Measurements from ENCODE around the gene AMBP. TPM values are rescaled to one million over a fixed set of nuclear protein-coding genes. Genes with fewer than 3 reads are reported as not detected.

The AMBP gene
- polyA plus RNA-seq, 2 of the 4 experiments (the other 2 are of a cell fraction) = 6.1 to 9.4 TPM

DNA sequence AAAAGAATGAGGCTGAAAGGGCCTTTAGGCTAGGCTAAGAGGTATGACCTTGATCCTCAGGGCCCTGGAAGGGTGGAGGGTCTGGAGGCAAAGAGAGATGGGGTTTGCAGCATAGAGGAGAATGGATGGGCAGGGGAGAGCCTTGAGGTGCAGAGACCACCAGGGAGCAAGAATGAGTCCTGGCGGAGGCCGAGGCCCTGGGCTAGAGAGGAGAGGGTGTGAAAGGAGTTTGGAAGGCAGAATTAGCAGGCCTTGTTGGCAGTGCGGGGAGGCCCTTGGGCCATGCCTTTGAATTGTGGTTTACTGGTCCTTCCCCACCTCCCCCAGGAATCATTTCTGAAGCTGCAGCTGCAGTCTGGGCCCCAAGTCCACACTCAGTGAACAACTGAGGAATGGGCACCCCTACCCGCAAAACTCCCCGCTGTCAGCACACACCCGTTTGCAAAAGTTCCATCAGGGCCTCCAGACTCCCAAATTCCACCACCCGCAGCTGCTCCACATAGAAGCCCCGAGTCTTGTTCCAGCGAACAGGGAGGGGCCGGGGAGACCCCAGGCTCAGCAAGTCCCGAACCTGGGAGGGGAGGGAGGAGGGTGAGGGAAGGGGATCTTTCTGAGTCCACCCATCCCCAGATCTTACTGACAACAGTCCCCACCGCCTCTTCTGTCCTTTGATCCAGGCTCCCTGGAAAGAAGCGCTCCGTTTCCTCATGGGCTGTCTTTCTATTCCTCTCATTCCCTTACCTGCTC lies 18.9 kb upstream of the AMBP start:
- H3K4me3 ChIP-seq = peak overlapping the region; percentile 84; the same call in 1 of the 3 replicates
- no peak overlapping the region; a peak in 1 of 6 replicates for H3K27ac ChIP-seq
- peaks cover 27% of the 10 kb centered on the region for H3K4me1 ChIP-seq
- ChIA-PET CTCF (interaction anchor here (0.9 to 6.2 kb wide), 7 partner anchors 10 to 211 kb away, joined by 3 to 80 read pairs (median 8); partner anchors contain the start of gene COL27A1), POLR2A (no interaction called here)
- no peak for ATAC-seq
- TF ChIP-seq KDM1A (IDR thresholded peaks at IDR 0.05; ENCODE audit: low read depth) = no peak
- TF ChIP-seq SREBF2 (IDR thresholded peaks at IDR 0.05) = no peak
- H3K4me2 ChIP-seq = peak overlapping the region; percentile 99
- peaks cover 13% of the 10 kb centered on the region for H3K9me3 ChIP-seq
- DNase-seq (ENCODE audit: low read depth in 1 of 2, low spot score in 1 of 2) = no peak
- no peak for FAIRE-seq
- WGBS (ENCODE audit: missing lambda C conversion rate) = 93% methylated on average over 14 of the region's 14 CpGs

DNA sequence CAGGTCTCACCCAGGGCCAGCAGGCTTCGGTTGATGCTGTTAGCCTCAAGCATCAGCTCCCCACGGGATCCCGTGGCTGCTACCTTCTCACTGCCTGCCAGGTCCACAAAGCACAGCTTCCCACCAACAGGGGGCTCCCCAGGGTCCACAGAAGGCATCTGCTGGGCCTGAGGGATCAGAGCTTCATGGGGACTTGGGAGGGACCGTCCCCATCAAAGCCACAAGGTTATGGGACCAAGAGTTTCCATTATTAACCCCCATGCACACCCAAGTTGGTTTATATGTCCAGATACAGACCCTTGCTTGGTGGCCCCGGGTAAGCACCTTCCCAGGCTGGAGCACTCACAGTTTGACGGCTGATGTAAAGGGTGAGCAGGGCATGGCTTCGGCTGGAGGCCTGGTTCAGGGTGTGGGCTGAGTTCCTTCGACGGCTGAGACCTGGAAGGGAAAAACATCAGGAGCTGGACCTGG lies 18.0 kb upstream of the AMBP start:
- ChIA-PET CTCF (interaction anchor here (0.8 to 6.2 kb wide), 9 partner anchors 11 to 212 kb away, joined by 3 to 80 read pairs (median 5); partner anchors contain the start of gene COL27A1), POLR2A (no interaction called here)
- peaks cover 27% of the 10 kb centered on the region for H3K4me1 ChIP-seq
- no peak overlapping the region for H3K4me2 ChIP-seq
- TF ChIP-seq RFX5 (IDR thresholded peaks at IDR 0.05) (no peak), RNF2 (IDR thresholded peaks at IDR 0.05; ENCODE audit: borderline replicate concordance, low read depth) (no peak), TP53 (CRISPR knock-in tag; IDR thresholded peaks at IDR 0.05) (no peak), NFE2L2 (conservative IDR thresholded peaks at IDR 0.05; ENCODE audit: low read length) (no peak), CBX2 (IDR thresholded peaks at IDR 0.05; ENCODE audit: borderline replicate concordance, low read depth) (no peak), RAD21 (conservative IDR thresholded peaks at IDR 0.05 in 1 of 2, IDR thresholded peaks at IDR 0.05 in 1 of 2) (peak in 1 of 2 experiments; percentile 23; a peak in 2 of 5 replicates)
- TF ChIP-seq, protein P1, sequence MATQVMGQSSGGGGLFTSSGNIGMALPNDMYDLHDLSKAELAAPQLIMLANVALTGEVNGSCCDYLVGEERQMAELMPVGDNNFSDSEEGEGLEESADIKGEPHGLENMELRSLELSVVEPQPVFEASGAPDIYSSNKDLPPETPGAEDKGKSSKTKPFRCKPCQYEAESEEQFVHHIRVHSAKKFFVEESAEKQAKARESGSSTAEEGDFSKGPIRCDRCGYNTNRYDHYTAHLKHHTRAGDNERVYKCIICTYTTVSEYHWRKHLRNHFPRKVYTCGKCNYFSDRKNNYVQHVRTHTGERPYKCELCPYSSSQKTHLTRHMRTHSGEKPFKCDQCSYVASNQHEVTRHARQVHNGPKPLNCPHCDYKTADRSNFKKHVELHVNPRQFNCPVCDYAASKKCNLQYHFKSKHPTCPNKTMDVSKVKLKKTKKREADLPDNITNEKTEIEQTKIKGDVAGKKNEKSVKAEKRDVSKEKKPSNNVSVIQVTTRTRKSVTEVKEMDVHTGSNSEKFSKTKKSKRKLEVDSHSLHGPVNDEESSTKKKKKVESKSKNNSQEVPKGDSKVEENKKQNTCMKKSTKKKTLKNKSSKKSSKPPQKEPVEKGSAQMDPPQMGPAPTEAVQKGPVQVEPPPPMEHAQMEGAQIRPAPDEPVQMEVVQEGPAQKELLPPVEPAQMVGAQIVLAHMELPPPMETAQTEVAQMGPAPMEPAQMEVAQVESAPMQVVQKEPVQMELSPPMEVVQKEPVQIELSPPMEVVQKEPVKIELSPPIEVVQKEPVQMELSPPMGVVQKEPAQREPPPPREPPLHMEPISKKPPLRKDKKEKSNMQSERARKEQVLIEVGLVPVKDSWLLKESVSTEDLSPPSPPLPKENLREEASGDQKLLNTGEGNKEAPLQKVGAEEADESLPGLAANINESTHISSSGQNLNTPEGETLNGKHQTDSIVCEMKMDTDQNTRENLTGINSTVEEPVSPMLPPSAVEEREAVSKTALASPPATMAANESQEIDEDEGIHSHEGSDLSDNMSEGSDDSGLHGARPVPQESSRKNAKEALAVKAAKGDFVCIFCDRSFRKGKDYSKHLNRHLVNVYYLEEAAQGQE (IDR thresholded peaks at IDR 0.05) = no peak
- peaks cover 3% of the 10 kb centered on the region; the same call in 1 of the 3 replicates for H3K9me3 ChIP-seq
- ATAC-seq (no peak), FAIRE-seq (no peak), DNase-seq (ENCODE audit: low read depth in 1 of 2, low spot score in 1 of 2) (peak in 1 of 2 experiments; percentile 35)
- no peak overlapping the region for H3K27ac ChIP-seq
- no peak overlapping the region for H3K4me3 ChIP-seq
- 80% methylated on average over 7 of the region's 9 CpGs for WGBS (ENCODE audit: missing lambda C conversion rate)

DNA sequence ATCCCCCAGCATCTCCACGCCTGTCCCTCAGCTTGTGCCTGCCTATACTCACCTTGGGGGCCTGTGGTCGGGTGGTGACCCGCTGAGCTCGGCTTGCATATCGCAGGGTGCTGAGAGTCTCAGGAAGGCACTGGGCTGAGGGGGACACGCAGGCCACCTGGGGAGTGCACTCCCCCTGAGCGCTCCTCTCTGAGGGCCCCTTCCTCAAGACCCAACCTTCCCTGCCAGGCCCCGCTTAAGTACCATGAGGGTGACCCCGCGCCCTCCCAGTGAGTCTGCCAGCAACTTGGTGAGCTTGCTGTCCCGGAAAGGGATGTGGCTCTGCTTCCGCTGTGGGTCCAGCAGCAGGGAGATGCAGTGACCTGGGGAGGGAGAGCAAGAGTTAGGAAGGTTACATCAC lies 16.9 kb upstream of the AMBP start:
- Histone ChIP-seq H3K27ac (no peak overlapping the region), H3K4me3 (no peak overlapping the region), H3K4me1 (peaks cover 22% of the 10 kb centered on the region), H3K4me2 (no peak overlapping the region), H3K9me3 (no peaks in the 10 kb centered on the region)
- TF ChIP-seq RARB (CRISPR knock-in tag; IDR thresholded peaks at IDR 0.05) = no peak
- DNase-seq (ENCODE audit: low read depth in 1 of 2, low spot score in 1 of 2) (no peak), ATAC-seq (no peak), FAIRE-seq (no peak)
- ChIA-PET POLR2A (no interaction called here), CTCF (interaction anchor here (1.0 to 6.2 kb wide), 7 partner anchors 10 to 196 kb away, joined by 3 to 80 read pairs (median 8); partner anchors contain the start of gene COL27A1)
- WGBS (ENCODE audit: missing lambda C conversion rate) = 94% methylated on average over 9 of the region's 12 CpGs

DNA sequence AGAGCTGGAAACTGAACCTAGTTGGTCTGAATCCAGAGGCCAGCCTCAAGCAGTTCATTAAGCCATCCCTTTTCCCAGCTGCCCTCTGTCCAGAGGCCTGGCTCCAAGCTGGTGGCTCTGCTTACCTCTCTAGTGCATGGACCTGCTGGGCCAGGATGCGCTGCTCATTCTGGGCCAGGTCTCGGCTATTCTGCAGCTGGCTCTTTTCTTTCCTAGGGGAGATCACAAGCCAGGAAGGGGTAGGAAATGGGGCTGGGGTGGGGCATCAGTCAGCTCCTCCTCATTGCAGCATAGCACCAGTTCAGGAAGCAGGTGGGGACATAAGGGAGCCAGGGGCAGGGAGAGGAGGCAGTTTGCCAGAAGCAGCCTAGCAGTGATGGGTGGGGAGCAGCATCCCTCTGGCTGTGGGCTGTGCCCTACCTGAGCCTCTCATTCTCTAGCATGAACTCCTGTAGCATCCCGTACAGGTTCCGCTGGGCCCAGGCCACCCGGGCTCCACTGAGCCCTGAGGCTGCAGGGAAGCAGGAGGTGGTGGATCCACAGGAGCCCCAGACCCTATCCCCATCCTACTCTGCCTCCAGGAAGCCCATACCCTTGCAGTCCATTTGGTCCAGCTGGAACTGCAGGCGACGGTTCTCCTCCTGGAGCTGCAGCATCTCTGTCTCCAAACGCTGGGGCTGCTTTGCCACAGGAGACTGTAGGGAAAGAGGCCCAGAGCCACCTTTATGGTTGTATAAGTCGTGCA lies 15.8 kb upstream of the AMBP start:
- Histone ChIP-seq H3K4me2 (no peak overlapping the region), H3K9me3 (no peaks in the 10 kb centered on the region), H3K4me1 (peaks cover 12% of the 10 kb centered on the region), H3K4me3 (no peak overlapping the region), H3K27ac (no peak overlapping the region)
- POLR2A ChIA-PET = no interaction called here
- DNase-seq (ENCODE audit: low read depth in 1 of 2, low spot score in 1 of 2) (no peak), ATAC-seq (no peak), FAIRE-seq (no peak)
- TF ChIP-seq RCOR1 (IDR thresholded peaks at IDR 0.05; ENCODE audit: low read depth, low read length) (no peak), CBX2 (IDR thresholded peaks at IDR 0.05; ENCODE audit: borderline replicate concordance, low read depth) (no peak), FOSL2 (IDR thresholded peaks at IDR 0.05) (no peak), FOSL2 (CRISPR knock-in tag; IDR thresholded peaks at IDR 0.05) (no peak), POLR2A (IDR thresholded peaks at IDR 0.05; ENCODE audit: low read length) (no peak), KDM5A (IDR thresholded peaks at IDR 0.05) (no peak), RFX5 (IDR thresholded peaks at IDR 0.05) (no peak), EP300 (IDR thresholded peaks at IDR 0.05) (no peak), NR3C1 (IDR thresholded peaks at IDR 0.05) (no peak), TFCP2L1 (CRISPR knock-in tag; IDR thresholded peaks at IDR 0.05) (no peak), BHLHE40 (IDR thresholded peaks at IDR 0.05; ENCODE audit: low read depth, low read length) (no peak), ZC3H11A (IDR thresholded peaks at IDR 0.05) (no peak), RNF2 (IDR thresholded peaks at IDR 0.05; ENCODE audit: borderline replicate concordance, low read depth) (no peak), ZNF302 (CRISPR knock-in tag; IDR thresholded peaks at IDR 0.05) (no peak), MAZ (IDR thresholded peaks at IDR 0.05; ENCODE audit: borderline replicate concordance, low read depth, low read length) (no peak), FOSB (CRISPR knock-in tag; IDR thresholded peaks at IDR 0.05) (no peak), KDM1A (IDR thresholded peaks at IDR 0.05; ENCODE audit: low read depth) (no peak), TP53 (CRISPR knock-in tag; IDR thresholded peaks at IDR 0.05) (no peak), HEYL (CRISPR knock-in tag; IDR thresholded peaks at IDR 0.05) (no peak), MAFK (IDR thresholded peaks at IDR 0.05; ENCODE audit: partially characterized antibody) (no peak)
- TF ChIP-seq, protein P2, sequence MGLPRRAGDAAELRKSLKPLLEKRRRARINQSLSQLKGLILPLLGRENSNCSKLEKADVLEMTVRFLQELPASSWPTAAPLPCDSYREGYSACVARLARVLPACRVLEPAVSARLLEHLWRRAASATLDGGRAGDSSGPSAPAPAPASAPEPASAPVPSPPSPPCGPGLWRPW (IDR thresholded peaks at IDR 0.05) = no peak
- 89% methylated on average over 8 of the region's 9 CpGs for WGBS (ENCODE audit: missing lambda C conversion rate)
- CTCF ChIA-PET = interaction anchor here (2.8 to 6.2 kb wide), 4 partner anchors 9 to 197 kb away, joined by 8 to 80 read pairs (median 42); partner anchors contain the start of gene COL27A1

All from A549 (cell line).